GM10248 (cell line): Measurements from ENCODE around the gene CLDN20.
"Not testable (repeated sequence)": the region's sequence is repeated elsewhere in the genome, so short reads cannot be mapped to it uniquely, and the experiment has no call there.

Source experiments
- CTCF ChIA-PET: fragments of 300-600 bp; sonication (Branson Sonifier 250); formaldehyde crosslinking; extraction: SDS; loops from one replicate; lab custom pipeline; 2021; ENCODE audit warnings: antibody characterized with exemption; lab: Yijun Ruan, JAX
- POLR2A ChIA-PET: fragments of 350-650 bp; sonication (Branson Sonifier 250); formaldehyde crosslinking; extraction: SDS; loops from one replicate; lab custom pipeline; 2020; ENCODE audit warnings: antibody characterized with exemption; lab: Yijun Ruan, JAX
- DNase-seq: peaks from one replicate; pipeline ENCODE4 v3.0.0; 2012; ENCODE audit errors: extremely low spot score
- TF ChIP-seq, protein P1 (sequence below): IDR thresholded peaks from 2 replicates; pipeline ENCODE4 v1.5.1; 2012; ENCODE audit warnings: mild to moderate bottlenecking, low read depth; ENCODE audit errors: extremely low read depth, missing control alignments, control extremely low read depth

CLDN20 gene, protein sequence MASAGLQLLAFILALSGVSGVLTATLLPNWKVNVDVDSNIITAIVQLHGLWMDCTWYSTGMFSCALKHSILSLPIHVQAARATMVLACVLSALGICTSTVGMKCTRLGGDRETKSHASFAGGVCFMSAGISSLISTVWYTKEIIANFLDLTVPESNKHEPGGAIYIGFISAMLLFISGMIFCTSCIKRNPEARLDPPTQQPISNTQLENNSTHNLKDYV

DNA sequence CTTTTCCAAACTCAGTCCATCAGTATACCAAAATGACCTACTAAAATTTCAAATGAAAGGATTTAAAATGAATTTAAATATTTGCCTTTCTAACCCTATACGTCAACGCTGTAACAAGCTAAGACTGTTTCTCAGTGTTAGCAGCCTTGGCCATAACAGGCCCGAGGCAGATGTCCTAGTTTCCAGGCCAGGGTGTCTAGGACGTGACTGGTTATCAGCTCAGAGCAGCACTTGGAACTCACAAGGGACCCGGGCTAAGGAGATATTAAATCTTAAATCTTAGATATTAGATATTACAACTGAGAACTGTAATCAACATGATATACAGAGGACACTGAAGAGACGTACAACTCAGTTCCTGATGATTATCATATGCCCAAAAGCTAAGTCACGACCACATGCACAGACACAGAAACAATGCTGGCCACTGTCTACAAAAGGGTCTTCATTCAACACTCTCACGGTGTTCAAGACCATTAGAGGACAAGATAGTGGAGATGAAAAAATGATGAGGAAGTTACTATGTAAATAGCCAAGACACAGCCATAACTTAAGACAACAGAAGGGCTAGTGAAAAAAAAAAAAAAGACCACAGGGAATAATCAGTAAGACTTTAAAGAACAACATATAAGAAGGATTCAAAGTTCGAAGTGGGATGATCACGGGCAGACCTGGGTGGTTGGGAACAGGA is at the start of gene CLDN20:
Gene CLDN20 (plus strand): TSS at position 641 of the 691 bp plus-strand sequence. CDS start 11,707 bp downstream, outside the sequence.
- TF ChIP-seq, protein P1, sequence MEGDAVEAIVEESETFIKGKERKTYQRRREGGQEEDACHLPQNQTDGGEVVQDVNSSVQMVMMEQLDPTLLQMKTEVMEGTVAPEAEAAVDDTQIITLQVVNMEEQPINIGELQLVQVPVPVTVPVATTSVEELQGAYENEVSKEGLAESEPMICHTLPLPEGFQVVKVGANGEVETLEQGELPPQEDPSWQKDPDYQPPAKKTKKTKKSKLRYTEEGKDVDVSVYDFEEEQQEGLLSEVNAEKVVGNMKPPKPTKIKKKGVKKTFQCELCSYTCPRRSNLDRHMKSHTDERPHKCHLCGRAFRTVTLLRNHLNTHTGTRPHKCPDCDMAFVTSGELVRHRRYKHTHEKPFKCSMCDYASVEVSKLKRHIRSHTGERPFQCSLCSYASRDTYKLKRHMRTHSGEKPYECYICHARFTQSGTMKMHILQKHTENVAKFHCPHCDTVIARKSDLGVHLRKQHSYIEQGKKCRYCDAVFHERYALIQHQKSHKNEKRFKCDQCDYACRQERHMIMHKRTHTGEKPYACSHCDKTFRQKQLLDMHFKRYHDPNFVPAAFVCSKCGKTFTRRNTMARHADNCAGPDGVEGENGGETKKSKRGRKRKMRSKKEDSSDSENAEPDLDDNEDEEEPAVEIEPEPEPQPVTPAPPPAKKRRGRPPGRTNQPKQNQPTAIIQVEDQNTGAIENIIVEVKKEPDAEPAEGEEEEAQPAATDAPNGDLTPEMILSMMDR = no peak
- DNase-seq = no peak
- ChIA-PET POLR2A (no interaction called here), CTCF (interaction anchor here (1.1 to 2.8 kb wide), 3 partner anchors 8 to 18 kb away, joined by 3 to 8 read pairs (median 3); no protein-coding TSS in a partner anchor)

DNA sequence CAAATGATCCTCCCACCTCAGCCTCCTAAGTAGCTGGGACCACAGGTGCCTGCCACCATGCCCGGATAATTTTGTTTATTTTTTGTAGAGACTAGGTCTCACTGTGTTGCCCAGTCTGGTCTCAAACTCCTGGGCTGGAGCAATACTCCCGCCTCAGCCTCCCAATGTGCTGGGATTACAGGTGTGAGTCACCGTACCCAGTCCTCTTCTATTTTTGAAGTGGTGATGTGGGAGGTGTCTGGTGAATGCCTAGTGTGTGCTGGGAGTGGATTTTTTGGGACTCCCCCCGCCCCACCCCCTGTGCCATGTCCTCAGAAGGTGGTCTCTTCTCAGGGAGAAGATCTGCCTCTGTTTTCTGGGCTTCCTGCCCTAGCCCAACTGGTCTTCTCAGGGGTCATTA is 47.9 kb upstream of the CLDN20 start:
- TF ChIP-seq, protein P1 = no peak
- DNase-seq = no peak
- CTCF ChIA-PET = interaction anchor here (2.5 kb wide), 1 partner anchor 8 kb away, joined by 7 read pairs; no protein-coding TSS in a partner anchor
- POLR2A ChIA-PET = no interaction called here

DNA sequence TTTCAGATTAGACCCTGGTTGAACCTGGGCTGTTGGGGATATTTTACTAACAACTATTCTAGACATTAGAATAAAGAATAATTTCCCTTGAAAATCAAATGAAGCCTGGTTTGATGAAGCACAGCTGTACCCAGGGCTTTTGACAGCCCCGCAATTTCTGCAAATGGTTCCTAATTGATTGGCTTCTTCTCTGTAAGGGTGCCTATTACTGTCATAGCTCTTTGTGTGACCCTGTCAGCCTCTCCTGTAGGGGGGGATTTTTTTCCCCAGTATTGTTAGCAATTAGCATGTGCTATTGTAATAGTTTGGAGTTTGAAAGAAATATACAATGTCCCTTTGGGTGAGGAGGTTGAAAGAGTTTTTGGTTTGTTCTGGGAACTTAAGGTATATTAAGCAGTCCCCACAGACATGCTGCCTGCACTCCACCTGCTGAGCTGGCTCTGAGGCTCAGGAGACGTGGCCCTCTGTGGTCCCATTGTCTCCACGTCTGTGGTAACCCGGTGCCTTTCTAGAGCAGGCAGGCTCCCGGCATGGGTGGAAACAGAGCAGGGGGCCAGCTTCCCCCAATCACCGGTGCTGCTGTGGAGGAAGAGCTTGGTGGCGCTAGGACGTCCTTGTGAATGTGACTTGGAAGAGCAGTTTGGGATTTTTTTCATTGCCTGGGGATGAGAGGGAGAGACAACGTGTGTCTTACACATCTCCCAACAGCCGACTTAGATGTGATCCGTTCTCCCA is 47.3 kb upstream of the CLDN20 start:
- TF ChIP-seq, protein P1 = no peak
- CTCF ChIA-PET = interaction anchor here (1.4 kb wide), 1 partner anchor 31 kb away, joined by 6 read pairs; no protein-coding TSS in a partner anchor
- POLR2A ChIA-PET = no interaction called here

DNA sequence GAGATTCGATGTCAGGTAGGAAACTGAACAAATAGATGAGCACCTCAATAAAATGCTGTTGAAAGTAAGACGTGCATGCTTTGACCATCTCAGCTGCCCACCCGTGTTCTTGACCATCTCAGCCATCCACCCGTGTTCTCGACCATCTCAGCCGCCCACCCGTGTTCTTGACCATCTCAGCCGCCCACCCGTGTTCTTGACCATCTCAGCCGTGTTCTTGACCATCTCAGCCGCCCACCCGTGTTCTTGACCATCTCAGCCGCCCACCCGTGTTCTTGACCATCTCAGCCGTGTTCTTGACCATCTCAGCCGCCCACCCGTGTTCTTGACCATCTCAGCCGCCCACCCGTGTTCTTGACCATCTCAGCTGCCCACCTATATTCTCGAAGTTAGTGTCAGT is 45.1 kb upstream of the CLDN20 start:
- DNase-seq, CTCF ChIA-PET, POLR2A ChIA-PET: not testable (repeated sequence)

More for the DNA sequence above, 47.3 kb upstream of the CLDN20 start:
- no peak for DNase-seq

DNA sequence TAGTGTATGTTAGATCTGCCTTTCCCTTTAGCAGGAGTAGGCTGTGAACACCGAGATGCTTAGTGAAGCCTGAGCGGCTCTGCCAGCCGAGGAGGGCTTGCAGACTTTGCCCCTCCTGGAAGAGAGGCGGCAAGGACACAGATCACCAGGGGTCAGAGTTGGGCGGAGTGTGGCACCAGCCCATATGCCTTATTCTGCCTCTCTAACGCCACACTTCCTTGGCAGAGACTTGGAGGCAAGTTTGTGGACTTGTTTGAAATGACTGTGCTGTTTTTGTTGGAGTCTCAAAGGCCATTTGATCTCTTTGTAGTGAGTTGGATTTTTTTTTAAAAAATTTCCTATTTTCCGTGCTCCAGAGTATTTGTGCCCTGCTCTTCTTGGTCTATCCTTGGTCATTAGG is 44.5 kb upstream of the CLDN20 start:
- POLR2A ChIA-PET = no interaction called here
- DNase-seq = no peak
- TF ChIP-seq, protein P1 = no peak
- CTCF ChIA-PET = no interaction called here

DNA sequence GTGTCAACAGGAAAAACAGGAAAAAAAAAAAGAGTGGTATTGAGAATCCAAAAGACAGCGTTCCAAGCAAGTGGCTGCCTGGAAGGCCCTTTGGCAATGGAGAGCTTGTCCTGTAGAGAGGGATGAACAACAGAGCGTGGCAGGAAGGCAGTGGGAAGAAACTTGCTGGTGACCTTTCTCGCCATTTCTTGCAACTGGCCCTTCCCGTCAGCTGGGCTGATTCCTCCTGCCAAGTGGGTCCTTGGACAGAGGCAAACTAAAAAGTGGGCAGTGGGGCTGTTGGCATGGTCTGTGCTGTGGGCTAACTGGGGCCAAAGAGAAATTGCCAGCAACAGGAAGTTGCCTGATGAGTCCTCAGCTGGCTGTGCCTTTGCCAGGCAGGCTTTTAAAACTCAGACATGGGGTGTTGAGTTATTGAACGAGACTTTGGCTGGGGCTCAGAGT is 43.9 kb upstream of the CLDN20 start:
- CTCF ChIA-PET = no interaction called here
- TF ChIP-seq, protein P1 = no peak
- DNase-seq = no peak
- POLR2A ChIA-PET = no interaction called here
